GM03348 (cell line): ENCODE measurements around the gene GGPS1.
"Not testable (repeated sequence)": the region's sequence is repeated elsewhere in the genome, so short reads cannot be mapped to it uniquely, and the experiment has no call there.

Experiments
- DNase-seq: peaks from one replicate; pipeline ENCODE4 v3.0.0; 2012; ENCODE audit warnings: low spot score

Gene GGPS1

GRCh38 chr1:235328271-235329138 is at the start of gene GGPS1:
GGPS1 (plus strand) TSS chr1:235328570; CDS start chr1:235335265, 6,695 bp downstream.
- peak; percentile 98 for DNase-seq

DNA sequence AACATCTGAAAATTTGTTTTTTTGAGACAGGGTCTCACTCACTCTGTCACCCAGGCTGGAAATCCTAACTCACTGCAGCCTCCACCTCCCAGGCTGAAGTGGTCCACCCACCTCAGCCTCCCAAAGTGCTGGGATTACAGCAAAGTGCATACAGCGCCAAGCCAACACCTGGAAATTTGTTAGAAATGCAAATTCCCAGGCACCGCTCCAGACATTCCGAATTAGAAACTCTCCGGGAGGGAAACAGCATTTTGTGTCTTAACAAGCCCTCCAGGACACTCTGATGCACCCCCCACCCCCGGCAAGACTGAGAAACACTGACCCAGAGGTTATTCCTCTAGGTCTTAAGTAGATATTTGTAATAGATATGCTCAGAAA is 49.5 kb upstream of the GGPS1 start:
- DNase-seq: no peak

DNA sequence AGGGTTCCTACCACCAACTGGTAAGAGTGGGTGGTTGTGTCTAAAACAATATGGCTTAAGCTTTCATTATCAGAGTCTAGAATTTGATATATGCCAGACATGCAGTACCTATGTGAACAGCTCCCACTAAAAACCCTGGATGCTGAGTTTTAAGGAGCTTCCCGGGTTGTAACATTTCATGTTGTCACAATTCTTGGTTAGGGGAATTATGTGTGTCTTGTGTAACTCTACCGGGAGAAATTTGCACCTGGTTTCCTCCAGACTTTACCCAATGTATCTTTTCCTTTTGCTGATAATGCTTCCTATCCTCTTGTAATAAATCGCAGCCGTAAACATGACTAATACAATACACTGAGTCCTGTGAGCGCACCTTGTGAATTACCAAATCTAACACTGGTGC is 48.7 kb upstream of the GGPS1 start:
- DNase-seq: no peak

DNA sequence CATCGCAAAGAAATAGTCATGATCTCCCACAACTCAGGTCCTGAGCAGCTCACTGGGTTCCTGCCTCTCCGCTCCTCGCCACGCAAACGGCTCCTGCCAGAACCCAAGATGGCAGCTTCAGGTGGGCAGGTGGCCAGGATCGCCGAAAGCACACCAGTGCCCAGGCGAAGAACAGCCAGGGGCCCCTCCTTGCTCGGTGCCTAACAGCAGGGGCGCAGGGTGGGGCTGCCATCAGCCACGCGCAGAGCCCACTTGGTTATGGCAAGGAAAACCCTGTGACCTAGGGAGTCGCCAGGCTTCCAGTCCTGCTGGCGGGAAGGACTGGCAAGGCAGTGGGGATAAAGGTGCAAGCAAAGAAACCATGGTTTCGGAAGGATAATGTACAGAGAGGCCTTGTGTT is 47.9 kb upstream of the GGPS1 start:
- DNase-seq: no peak

DNA sequence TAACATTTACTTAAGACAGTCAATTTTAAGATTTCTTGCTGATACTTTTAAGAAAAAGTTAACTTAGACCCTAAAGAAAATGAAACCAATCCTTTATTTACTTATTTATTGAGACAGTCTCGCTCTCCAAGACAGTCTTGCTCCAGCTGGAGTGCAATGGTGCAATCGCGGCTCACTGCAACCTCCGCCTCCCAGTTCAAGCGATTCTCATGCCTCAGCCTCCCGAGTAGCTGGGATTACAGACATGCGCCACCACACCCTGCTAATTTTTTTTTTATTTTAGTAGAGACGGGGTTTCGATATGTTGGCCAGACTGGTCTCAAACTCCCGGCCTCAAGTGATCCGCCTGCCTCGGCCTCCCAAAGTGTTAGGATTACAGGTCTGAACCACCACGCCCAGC is 44.7 kb upstream of the GGPS1 start:
- DNase-seq: not testable (repeated sequence)

DNA sequence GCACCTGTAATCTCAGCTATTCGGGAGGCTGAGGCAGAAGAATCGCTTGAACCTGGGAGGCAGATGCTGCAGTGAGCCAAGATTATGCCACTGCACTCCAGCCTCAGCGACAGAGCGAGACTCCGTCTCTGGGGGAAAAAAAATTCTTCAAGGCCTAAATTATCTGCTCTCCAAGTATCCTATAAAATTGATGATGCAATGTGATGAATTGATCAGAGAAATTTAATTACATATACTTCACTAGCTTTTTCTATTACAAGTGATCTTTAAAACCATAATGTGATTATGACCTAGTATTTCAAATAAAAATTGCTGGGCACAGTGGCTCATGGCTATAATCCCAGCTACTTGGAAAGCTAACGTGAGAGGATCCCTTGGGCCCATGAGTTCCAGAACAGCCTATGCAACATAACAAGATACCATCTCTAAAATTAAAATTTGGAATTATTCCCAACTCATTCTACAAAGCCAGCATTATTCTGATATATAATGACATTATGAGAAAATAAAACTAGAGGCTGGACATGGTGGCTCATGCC is 44.1 kb upstream of the GGPS1 start:
- no peak for DNase-seq

GRCh38 chr1:235286667-235287066 is 41.7 kb upstream of the GGPS1 start:
- no peak for DNase-seq

DNA sequence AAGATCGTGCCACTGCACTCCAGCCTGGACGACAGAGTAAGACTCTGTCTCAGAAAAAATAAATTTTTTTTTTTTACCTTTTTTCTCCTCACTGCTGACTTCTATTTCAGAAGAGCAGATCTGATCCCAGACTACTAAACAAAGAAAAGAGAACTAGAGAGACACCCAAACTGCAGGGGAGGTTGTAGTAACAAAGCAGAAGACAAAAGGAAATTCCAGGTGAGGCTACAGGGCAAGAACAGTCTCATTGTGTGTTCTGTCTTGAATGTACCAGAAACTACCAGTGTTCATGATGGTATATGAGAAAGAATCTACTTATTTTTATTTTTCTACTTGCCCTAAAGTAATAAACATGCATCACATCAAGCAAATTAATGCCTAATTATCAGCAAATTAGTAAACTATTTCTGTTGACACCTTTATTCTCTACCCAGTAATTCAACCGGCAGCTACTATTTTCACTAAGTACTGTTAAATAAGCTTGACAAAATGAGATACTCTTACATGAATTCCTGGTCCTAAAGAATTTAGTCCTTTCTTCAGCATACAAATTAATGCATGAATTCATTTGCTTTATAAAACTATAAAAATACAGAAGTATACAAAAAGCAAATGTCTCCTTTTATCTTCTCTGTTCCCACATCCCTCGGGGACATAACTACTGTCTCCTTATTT is 41.0 kb upstream of the GGPS1 start:
- no peak for DNase-seq

DNA sequence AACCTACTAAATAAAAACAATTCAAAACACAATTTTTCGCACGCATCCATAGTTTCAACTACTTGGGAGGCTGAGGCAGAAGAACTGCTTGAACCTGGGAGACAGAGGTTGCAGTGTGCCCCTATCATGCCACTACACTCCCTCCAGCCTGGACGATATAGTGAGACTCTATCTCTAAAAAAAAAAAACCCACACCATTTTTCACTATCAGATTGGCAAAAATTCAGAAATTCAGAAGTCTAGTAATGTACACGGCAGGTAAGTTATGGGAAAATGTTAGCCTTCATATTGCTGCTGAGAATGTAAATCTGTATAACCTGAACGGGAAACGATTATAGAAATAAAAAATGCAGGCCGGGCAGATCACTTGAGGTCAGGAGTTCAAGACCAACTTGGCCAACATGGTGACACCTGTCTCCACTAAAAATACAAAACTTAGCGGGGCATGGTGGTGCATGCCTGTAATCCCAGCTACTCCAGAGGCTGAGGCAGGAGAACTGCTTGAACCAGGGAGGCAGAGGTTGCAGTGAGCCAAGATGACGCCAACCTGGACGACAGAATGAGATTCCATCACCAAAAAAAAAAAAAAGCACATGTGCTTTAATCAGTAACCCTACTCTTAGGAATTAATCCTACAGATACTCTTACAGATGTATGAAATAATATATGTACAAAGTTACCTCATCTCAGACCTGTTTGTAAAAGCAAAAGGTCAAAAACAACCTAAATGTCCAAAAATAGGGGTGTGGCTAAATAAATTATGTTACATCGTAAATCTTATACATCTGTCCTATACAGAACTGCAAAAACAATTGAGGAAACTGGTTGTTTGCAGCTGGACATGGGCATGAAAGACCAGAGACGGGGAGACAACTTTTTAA is 38.3 kb upstream of the GGPS1 start:
- no peak for DNase-seq

DNA sequence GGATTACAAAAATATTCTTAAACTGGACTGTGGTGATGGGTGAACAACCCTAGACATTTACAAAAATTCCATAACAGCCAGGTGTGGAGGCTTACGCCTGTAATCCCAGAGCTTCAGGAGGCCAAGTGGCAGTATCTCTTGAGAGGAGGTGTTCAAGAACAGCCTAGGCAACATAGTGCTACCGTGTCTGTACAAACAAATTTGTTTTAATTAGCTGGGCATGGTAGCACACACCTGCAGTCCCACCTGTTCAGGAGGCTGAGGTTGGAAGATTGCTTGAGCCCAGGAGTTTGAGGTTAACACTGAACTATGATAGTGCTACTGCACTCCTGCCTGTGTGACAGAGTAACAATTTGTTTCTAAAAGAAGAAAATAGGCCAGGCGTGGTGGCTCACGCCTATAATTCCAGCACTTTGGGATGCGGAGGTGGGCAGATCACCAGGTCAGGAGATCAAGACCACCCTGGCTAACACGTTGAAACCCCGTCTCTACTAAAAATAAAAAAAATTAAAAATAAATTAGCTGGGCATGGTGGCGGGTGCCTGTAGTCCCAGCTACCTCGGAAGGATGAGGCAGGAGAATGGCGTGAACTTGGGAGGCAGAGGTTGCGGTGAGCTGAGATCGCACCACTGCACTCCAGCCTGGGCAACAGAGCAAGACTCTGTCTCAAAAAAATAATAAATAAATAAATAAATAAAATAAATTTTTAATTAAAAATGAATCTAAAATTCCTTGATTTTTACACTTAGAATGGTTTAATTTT is 37.4 kb upstream of the GGPS1 start:
- no peak for DNase-seq

DNA sequence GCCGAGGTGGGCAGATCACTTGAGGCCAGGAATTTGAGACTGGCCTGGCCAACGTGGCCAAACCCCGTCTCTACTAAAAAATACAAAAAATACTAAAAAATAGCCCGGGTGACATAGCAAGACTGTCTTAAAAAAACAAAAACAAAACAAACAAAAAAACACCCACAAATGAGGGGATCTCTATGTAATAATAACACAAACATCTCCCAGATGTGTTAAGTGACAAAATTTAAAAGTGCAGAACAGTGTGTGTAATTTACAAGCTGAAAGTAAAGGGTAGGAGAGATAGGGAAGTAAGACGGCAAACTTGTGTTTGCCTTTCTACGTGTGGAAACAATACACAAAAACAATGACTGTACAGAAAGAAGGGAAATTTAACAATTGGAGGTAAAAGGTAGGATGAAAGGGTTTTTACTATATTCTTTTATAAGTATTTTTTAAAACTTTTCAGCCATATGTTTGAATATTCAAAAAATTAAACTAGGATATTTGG is 36.7 kb upstream of the GGPS1 start:
- no peak for DNase-seq

DNA sequence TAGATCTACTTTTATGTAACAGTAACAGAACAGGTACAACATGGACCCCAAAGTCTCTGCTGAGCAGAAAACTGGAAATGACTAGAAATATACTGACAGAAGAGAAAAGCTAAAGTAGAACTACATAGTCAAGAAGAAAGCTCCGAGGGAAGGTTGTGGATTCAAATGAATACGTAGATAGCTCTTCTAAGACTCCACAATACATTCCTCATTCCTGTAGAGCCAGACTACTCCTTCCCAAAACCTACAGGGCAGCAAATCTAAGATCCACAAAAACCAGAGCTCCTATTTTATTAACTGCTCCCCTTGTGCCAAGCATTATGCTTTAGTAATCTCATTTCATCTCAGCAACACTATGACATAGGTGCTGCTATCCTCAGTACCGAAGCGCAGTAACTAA is 35.6 kb upstream of the GGPS1 start:
- DNase-seq: no peak

DNA sequence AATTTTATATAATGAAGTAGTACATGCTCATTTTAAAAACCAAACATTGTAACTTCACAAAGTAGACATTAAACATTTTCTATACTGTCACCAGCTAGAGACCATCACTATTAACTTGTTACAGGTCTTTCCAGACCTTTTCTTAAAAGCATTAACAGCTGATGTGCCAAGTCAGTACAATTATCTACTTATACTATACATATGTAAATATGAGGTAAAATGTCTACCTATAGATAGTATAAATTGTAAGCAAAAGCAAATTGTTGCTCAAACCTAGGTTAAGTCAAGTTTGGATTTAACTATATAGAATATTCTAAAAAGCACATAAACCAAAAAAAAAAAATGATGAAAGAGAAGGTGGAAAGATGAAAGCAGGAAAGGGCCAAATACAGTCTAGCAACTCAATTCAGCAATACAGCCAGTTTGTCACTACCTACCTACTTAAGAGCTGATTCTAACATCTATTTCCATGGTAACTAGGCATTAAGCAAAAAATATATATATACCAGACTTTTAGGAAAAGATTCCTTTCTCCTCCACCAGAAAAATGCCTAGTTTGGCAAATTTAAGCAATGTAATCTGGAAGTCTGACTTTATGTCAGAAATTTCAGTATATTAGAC is 34.9 kb upstream of the GGPS1 start:
- no peak for DNase-seq

DNA sequence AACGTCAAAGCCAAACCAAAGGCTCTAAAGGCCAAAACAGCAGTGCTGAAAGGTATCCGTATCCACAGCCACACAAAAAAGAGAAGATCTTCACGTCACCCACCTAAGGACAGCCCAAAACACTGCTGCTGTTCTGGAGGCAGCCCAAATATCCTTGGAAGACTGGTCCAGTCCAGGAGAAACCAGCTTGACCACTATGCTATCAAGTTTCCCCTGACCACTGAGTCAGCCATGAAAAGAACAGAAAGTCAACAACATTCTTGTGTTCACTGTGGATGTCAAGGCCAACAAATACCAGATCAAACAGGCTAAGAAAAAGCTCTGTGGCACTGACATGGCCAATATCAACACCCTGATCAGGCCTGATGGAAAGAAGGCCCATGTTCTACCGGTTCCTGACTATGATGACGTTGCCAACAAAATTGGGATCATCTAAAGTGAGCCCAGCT is 32.4 kb upstream of the GGPS1 start:
- no peak for DNase-seq

DNA sequence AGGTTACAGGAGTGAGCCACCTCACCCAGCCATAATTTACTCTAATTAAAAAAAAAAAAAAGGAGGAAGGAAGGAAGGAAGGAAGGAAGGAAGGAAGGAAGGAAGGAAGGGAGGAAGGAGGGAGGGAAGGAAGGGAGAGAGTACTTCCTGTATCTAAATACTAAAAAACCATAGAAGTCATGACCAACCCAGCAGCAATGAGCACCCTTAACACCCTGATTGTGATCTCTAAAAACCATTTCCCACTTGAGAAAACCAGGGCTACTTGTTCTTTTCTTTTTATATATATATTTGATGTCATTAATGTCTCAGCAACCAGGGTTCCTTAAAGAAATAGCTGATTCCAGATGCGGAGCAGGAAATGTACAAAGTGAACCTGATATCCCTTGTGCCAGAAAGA is 31.6 kb upstream of the GGPS1 start:
- no peak for DNase-seq

DNA sequence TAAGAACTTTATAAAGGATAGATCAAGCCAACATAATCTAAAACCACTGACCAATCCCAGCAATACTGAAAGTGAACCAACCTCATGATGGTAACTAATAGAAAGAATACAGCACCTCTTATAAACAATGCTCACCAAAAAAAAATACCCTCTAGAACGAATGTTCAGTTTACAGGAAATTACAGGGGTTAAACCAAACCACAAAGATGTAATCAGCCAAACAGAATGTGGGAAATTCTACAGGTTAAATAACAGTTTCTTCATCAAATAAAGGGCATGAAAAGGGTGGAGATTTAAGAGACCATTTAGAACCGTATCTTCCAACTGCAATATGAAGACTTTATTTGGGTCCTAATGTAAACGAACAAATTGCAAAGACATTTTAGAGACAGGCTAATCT is 30.8 kb upstream of the GGPS1 start:
- no peak for DNase-seq

DNA sequence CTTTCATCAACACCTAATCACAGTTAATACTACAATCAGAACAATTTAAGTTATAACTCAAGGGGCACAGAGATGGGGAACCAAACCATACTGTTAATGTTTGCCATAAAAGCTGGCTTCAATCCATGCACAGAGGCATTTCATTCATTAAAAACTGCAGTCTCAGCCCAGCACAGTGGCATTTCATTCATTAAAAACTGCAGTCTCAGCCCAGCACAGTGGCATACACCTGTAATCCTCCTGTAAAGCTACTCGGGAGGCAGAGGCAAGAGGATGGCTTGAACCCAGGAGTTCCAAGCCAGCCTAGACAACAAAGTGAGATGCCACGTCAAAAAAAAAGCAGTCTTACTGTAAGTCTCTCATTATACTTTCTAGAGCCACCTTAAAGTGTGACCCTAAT is 29.6 kb upstream of the GGPS1 start:
- no peak for DNase-seq

DNA sequence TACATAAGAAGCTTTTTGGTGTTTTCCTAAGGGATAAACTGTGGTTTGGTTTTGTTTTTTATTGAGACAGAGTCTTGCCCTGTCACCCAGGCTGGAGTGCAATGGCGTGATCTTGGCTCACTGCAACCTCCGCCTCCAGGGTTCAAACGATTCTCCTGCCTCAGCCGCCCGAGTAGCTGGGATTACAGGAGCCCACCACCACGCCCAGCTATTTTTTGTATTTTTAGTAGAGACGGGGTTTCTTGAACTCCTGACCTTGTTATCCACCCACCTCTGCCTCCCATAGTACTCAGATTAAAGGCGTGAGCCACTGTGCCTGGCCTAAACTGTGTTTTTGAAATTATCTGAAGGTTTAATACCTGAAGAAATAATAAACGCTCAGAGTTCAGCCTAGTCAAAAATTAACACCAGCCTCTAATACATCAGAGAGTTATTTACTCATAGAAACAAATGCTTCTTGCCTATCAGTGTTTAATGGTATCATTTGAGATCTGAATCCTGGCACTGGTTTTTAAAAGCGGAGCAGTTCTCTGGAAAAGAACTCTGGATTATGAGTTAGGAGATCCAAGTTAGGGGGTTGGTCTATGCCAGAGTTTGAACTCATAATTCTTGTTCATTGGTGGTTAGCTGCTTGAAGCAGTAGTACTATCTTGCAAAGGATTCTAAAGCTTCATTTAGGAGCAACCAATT is 29.1 kb upstream of the GGPS1 start:
- no peak for DNase-seq

- no peak for DNase-seq
These were observed 26.2 kb upstream of the GGPS1 start for GRCh38 chr1:235302143-235302542.
